SK-N-SH treated with all-trans-retinoic acid at 6 μM for 48 hours (cell line): ENCODE data around the gene SLMAP.

Experiments used
- ATAC-seq: fragments of 200-7000 bp; cut with Tn5 transposase; 3 replicates; pipeline ENCODE4 v1.9.1; 2020; ENCODE audit warnings: mild to moderate bottlenecking, moderate library complexity
- ARNTL ChIP-seq: fragments of 450-650 bp; formaldehyde crosslinking; IDR thresholded peaks from 2 replicates; pipeline ENCODE4 v1.5.0; 2020; ENCODE audit warnings: low read depth, mild to moderate bottlenecking, moderate library complexity, borderline replicate concordance
- CREB5 ChIP-seq: fragments of 250-450 bp; sonication (Bioruptor Pico); IDR thresholded peaks from 2 replicates; pipeline ENCODE4 v1.5.1; 2020; ENCODE audit warnings: low read depth, mild to moderate bottlenecking, moderate library complexity
- ESRRG ChIP-seq: fragments of 250-450 bp; sonication (Bioruptor Pico); IDR thresholded peaks from 2 replicates; pipeline ENCODE4 v1.6.1; 2021; ENCODE audit warnings: mild to moderate bottlenecking
- GLIS3 ChIP-seq: fragments of 250-450 bp; sonication (Bioruptor Pico); IDR thresholded peaks from 2 replicates; pipeline ENCODE4 v1.5.0; 2020; ENCODE audit warnings: mild to moderate bottlenecking, moderate library complexity
- PATZ1 ChIP-seq: fragments of 250-450 bp; sonication (Bioruptor Pico); IDR thresholded peaks from 2 replicates; pipeline ENCODE4 v1.8.0; 2020; ENCODE audit warnings: mild to moderate bottlenecking, moderate library complexity, borderline replicate concordance
- PPARA ChIP-seq: fragments of 250-450 bp; sonication (Bioruptor Pico); IDR thresholded peaks from 2 replicates; pipeline ENCODE4 v1.5.0; 2020; ENCODE audit warnings: mild to moderate bottlenecking, borderline replicate concordance
- RARB ChIP-seq: fragments of 250-450 bp; sonication (Bioruptor Pico); IDR thresholded peaks from 2 replicates; pipeline ENCODE4 v1.8.0; 2021; ENCODE audit warnings: mild to moderate bottlenecking, moderate library complexity
- SNAI2 ChIP-seq: fragments of 250-450 bp; sonication (Bioruptor Pico); IDR thresholded peaks from 2 replicates; pipeline ENCODE4 v1.5.0; 2020; ENCODE audit warnings: mild to moderate bottlenecking, moderate library complexity
- TOX ChIP-seq: fragments of 250-450 bp; sonication (Bioruptor Pico); IDR thresholded peaks from 2 replicates; pipeline ENCODE4 v1.8.0; 2021; ENCODE audit warnings: mild to moderate bottlenecking, moderate library complexity, borderline replicate concordance
- ZC3H10 ChIP-seq: fragments of 250-450 bp; sonication (Bioruptor Pico); IDR thresholded peaks from 2 replicates; pipeline ENCODE4 v1.5.1; 2021; ENCODE audit warnings: mild to moderate bottlenecking, moderate library complexity
- ZFP3 ChIP-seq: fragments of 250-450 bp; sonication (Bioruptor Pico); IDR thresholded peaks from 2 replicates; pipeline ENCODE4 v1.5.0; 2020; ENCODE audit warnings: mild to moderate bottlenecking, moderate library complexity
- ZFP30 ChIP-seq: fragments of 450-650 bp; formaldehyde crosslinking; IDR thresholded peaks from 2 replicates; pipeline ENCODE4 v1.5.0; 2022; ENCODE audit warnings: mild to moderate bottlenecking, moderate library complexity
- ZNF565 ChIP-seq: fragments of 450-650 bp; formaldehyde crosslinking; conservative IDR thresholded peaks from 2 replicates; pipeline ENCODE4 v1.5.0; 2020; ENCODE audit warnings: low read depth, mild to moderate bottlenecking, moderate library complexity
- ZNF70 ChIP-seq: fragments of 450-650 bp; formaldehyde crosslinking; IDR thresholded peaks from 2 replicates; pipeline ENCODE4 v1.5.0; 2020; ENCODE audit warnings: mild to moderate bottlenecking, moderate library complexity
- ZNF8 ChIP-seq: fragments of 450-650 bp; formaldehyde crosslinking; IDR thresholded peaks from 2 replicates; pipeline ENCODE4 v1.5.0; 2020; ENCODE audit warnings: mild to moderate bottlenecking, moderate library complexity
- TF ChIP-seq, protein P1 (sequence below): fragments of 250-450 bp; sonication (Bioruptor Pico); IDR thresholded peaks from 2 replicates; pipeline ENCODE4 v1.8.0; 2021; ENCODE audit warnings: low read depth, mild to moderate bottlenecking, moderate library complexity, borderline replicate concordance
- TF ChIP-seq, protein P2 (sequence below): fragments of 250-450 bp; sonication (Bioruptor Pico); IDR thresholded peaks from 2 replicates; pipeline ENCODE4 v1.5.0; 2020; ENCODE audit warnings: mild to moderate bottlenecking, moderate library complexity

Gene SLMAP

DNA sequence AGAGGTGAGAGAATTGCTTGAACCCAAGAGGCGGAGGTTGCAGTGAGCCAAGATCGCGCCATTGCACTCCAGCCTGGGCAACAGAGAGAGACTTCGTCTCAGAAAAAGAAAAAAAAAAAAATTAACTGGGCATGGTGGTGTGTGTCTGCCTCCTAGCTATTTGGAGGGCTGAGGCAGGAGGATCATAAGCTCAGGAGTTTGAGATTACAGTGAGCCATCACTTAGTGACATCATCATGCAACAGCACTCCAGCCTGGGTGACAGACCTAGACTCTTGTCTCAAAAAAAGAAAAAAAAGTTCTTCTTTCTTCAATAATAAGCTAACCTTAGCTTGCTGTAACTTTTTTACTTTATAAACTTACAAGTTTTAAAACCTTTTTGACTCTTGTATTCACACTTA, 99.8 kb downstream of the SLMAP start (continued):
- TF ChIP-seq ARNTL (no peak), RARB (CRISPR knock-in tag) (no peak)
- TF ChIP-seq, all 23 proteins: peak for 0

GRCh38 chr3:57856675-57857074, 100.6 kb downstream of the SLMAP start:
- ATAC-seq, result peak; percentile 43; the same call in 1 of the 3 replicates
- TF ChIP-seq ZFP30 (CRISPR knock-in tag) (no peak), PPARA (CRISPR knock-in tag) (no peak), SNAI2 (no peak), ARNTL (no peak), ZC3H10 (CRISPR knock-in tag) (no peak), GLIS3 (no peak), ESRRG (CRISPR knock-in tag) (no peak), ZNF70 (CRISPR knock-in tag) (no peak), RARB (CRISPR knock-in tag) (no peak), ZNF565 (CRISPR knock-in tag) (no peak), ZFP3 (CRISPR knock-in tag) (no peak), TOX (CRISPR knock-in tag) (no peak)
- TF ChIP-seq, protein P1, sequence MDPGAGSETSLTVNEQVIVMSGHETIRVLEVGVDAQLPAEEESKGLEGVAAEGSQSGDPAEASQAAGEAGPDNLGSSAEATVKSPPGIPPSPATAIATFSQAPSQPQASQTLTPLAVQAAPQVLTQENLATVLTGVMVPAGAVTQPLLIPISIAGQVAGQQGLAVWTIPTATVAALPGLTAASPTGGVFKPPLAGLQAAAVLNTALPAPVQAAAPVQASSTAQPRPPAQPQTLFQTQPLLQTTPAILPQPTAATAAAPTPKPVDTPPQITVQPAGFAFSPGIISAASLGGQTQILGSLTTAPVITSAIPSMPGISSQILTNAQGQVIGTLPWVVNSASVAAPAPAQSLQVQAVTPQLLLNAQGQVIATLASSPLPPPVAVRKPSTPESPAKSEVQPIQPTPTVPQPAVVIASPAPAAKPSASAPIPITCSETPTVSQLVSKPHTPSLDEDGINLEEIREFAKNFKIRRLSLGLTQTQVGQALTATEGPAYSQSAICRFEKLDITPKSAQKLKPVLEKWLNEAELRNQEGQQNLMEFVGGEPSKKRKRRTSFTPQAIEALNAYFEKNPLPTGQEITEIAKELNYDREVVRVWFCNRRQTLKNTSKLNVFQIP, result no peak
- TF ChIP-seq, protein P2, sequence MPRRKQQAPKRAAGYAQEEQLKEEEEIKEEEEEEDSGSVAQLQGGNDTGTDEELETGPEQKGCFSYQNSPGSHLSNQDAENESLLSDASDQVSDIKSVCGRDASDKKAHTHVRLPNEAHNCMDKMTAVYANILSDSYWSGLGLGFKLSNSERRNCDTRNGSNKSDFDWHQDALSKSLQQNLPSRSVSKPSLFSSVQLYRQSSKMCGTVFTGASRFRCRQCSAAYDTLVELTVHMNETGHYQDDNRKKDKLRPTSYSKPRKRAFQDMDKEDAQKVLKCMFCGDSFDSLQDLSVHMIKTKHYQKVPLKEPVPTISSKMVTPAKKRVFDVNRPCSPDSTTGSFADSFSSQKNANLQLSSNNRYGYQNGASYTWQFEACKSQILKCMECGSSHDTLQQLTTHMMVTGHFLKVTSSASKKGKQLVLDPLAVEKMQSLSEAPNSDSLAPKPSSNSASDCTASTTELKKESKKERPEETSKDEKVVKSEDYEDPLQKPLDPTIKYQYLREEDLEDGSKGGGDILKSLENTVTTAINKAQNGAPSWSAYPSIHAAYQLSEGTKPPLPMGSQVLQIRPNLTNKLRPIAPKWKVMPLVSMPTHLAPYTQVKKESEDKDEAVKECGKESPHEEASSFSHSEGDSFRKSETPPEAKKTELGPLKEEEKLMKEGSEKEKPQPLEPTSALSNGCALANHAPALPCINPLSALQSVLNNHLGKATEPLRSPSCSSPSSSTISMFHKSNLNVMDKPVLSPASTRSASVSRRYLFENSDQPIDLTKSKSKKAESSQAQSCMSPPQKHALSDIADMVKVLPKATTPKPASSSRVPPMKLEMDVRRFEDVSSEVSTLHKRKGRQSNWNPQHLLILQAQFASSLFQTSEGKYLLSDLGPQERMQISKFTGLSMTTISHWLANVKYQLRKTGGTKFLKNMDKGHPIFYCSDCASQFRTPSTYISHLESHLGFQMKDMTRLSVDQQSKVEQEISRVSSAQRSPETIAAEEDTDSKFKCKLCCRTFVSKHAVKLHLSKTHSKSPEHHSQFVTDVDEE (CRISPR knock-in tag), result no peak

DNA sequence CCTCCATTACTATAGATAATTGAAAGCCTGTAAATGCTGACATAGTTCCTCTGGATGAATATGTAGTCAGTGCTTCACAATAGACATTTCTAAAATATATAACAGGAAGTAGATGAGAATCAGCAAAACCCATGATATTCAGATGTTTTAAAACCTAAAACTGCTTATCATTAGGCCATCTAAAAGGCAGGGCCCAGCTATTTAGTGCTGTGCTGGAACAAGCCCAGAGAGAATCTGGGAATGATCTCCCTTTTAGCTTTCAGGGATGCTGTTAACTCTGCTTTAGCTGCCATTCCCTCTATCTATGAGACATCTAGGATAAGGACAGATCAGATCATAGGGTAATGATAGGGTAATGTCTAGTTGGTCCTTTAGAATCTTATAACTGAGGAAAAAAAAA, 106.8 kb downstream of the SLMAP start:
- ATAC-seq, result no peak
- TF ChIP-seq, protein P2 (CRISPR knock-in tag), result no peak
- TF ChIP-seq ARNTL (no peak), GLIS3 (no peak), PPARA (CRISPR knock-in tag) (no peak), ZNF565 (CRISPR knock-in tag) (no peak), ZFP3 (CRISPR knock-in tag) (no peak)

DNA sequence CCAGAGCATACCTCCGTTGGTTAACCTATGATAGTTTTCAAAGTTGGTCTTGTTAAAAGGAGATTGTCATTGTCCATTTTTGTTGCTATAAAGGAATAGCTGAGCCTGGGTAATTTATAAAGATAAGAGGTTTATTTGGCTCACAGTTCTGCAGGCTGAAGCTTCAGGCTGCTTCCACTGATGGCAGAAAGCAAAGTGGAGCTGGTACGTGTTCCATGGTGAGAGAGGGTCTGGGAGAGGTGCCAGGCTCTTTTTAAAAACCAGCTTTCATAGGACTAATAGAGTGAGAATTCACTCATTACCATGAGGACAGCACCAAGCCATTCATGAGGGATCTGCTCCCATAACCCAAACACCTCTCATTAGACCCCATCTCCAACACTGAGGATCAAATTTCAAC, 107.3 kb downstream of the SLMAP start:
- TF ChIP-seq ESRRG (CRISPR knock-in tag) (no peak), ZNF8 (CRISPR knock-in tag) (no peak), ZNF565 (CRISPR knock-in tag) (no peak)
- TF ChIP-seq, protein P2 (CRISPR knock-in tag), result no peak
- no peak for ATAC-seq

- peak; percentile 44 for ATAC-seq
- no peak for TF ChIP-seq TOX (CRISPR knock-in tag)
- no peak for TF ChIP-seq ZC3H10 (CRISPR knock-in tag)
- no peak for TF ChIP-seq CREB5 (CRISPR knock-in tag)
- TF ChIP-seq, protein P2 (CRISPR knock-in tag), result no peak
- TF ChIP-seq PATZ1 (CRISPR knock-in tag), result no peak
Measured at GRCh38 chr3:57864853-57865252, 108.7 kb downstream of the SLMAP start.
